Neural progenitor cell (in vitro differentiated cells): ENCODE measurements around the gene CTF1. TPM values are rescaled to one million over a fixed set of nuclear protein-coding genes. Genes with fewer than 3 reads are reported as not detected.

ENCODE experiments used
- DNase-seq: peaks from one replicate; pipeline ENCODE4 v3.0.0-alpha.2; 2016; ENCODE audit warnings: low spot score
- H2AFZ ChIP-seq: fragments of 200-600 bp; sonication (generic); replicated peaks from 2 replicates; pipeline ENCODE4 v1.6.1; 2016; ENCODE audit warnings: antibody characterized with exemption
- H3F3A ChIP-seq: fragments of 200-600 bp; sonication (generic); 2 replicates; pipeline ENCODE4 v1.6.1; 2016; ENCODE audit warnings: antibody characterized with exemption, low read depth
- H3K27ac ChIP-seq: fragments of 200-600 bp; sonication (generic); 2 replicates; pipeline ENCODE4 v1.5.1; 2016; ENCODE audit warnings: mild to moderate bottlenecking
- H3K27me3 ChIP-seq: fragments of 200-600 bp; sonication (generic); 2 replicates; pipeline ENCODE4 v1.6.1; 2016; ENCODE audit warnings: mild to moderate bottlenecking, moderate library complexity
- H3K36me3 ChIP-seq: fragments of 200-600 bp; sonication (generic); 2 replicates; pipeline ENCODE4 v1.5.1; 2016
- H3K4me1 ChIP-seq: fragments of 200-600 bp; sonication (generic); 2 replicates; pipeline ENCODE4 v1.6.1; 2016; ENCODE audit warnings: mixed run types
- H3K4me2 ChIP-seq: fragments of 200-600 bp; sonication (generic); 2 replicates; pipeline ENCODE4 v1.6.1; 2016
- H3K4me3 ChIP-seq: fragments of 200-600 bp; sonication (generic); 2 replicates; pipeline ENCODE4 v1.5.1; 2016
- H3K79me2 ChIP-seq: fragments of 200-600 bp; sonication (generic); 2 replicates; pipeline ENCODE4 v1.6.1; 2016; ENCODE audit warnings: low read depth
- H3K9ac ChIP-seq: fragments of 200-600 bp; sonication (generic); 2 replicates; pipeline ENCODE4 v1.6.1; 2016
- H3K9me3 ChIP-seq: fragments of 200-600 bp; sonication (generic); 2 replicates; pipeline ENCODE4 v1.5.1; 2016; ENCODE audit warnings: low read depth
- H4K20me1 ChIP-seq: fragments of 200-600 bp; sonication (generic); 2 replicates; pipeline ENCODE4 v1.6.1; 2016; ENCODE audit warnings: low read depth
- H3K27ac Mint-ChIP-seq: 3 replicates; pipeline ENCODE4 v1.8.0; 2021; ENCODE audit warnings: mixed read lengths
- H3K27me3 Mint-ChIP-seq: 2 replicates; pipeline ENCODE4 v1.8.0; 2022; ENCODE audit warnings: low read depth, mild to moderate bottlenecking, inconsistent platforms, moderate library complexity, mixed read lengths; ENCODE audit not compliant: insufficient read depth
- H3K36me3 Mint-ChIP-seq: 3 replicates; pipeline ENCODE4 v1.8.0; 2021; ENCODE audit warnings: mixed read lengths
- H3K4me1 Mint-ChIP-seq: 3 replicates; pipeline ENCODE4 v1.8.0; 2021; ENCODE audit warnings: mixed read lengths
- H3K4me3 Mint-ChIP-seq: 3 replicates; pipeline ENCODE4 v1.8.0; 2021; ENCODE audit warnings: mild to moderate bottlenecking, moderate library complexity, mixed read lengths
- H3K9me3 Mint-ChIP-seq: 3 replicates; pipeline ENCODE4 v1.8.0; 2020; ENCODE audit warnings: mixed read lengths
- EZH2 ChIP-seq: fragments of 200-600 bp; sonication (generic); IDR thresholded peaks from 2 replicates; pipeline ENCODE4 v1.6.1; 2017; ENCODE audit warnings: antibody characterized with exemption, mild to moderate bottlenecking, moderate library complexity
- EZH2phosphoT487 ChIP-seq: fragments of 200-600 bp; sonication (generic); IDR thresholded peaks from 2 replicates; pipeline ENCODE4 v1.6.1; 2017; ENCODE audit warnings: antibody characterized with exemption
- total RNA-seq: library from RNA; depleted of rRNA; stranded (reverse); fragments of >200 nt; gene quantifications from 2 replicates; pipeline ENCODE4 v1.2.3, GENCODE V29; 2015; ENCODE audit warnings: low replicate concordance
- TF ChIP-seq, protein P1 (sequence below): fragments of 200-600 bp; sonication (generic); IDR thresholded peaks from 2 replicates; pipeline ENCODE4 v1.5.1; 2017; ENCODE audit warnings: antibody characterized with exemption, mild to moderate bottlenecking

The CTF1 gene
- total RNA-seq, 1 donor from 2014 or later, result 0.39 TPM

DNA sequence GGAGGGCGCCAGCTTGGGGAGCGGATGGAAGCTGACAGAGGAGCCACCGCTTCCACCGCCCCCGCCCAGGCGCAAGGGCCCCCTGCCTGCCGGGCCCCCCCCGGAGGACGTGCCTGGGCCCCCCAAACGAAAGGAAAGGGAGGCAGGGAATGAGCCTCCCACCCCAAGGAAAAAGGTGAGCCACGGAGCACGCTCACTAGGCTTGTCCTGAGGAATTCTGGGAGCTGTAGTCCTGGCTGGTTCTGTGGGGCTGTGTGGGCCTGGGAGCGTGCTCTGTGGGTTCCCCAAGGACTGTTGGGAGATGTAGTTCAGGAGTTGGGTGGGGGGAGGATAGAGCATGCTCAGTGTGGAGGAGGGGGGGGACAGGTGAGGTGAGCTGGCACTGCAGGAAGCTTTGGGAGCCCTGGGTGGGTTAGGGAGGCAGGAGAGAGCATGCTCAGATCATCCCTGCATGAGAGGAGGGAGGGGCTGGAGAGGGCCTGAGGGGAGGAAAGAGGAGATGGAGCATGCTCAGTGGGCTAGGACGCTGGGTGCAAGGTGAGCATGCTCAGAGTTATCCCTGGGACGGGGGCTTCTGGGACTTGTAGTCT, 31.5 kb downstream of the CTF1 start:
- H3K4me1 ChIP-seq, result no peaks in the 10 kb centered on the region
- Mint-ChIP-seq H3K9me3 (no peaks in the 10 kb centered on the region), H3K27ac (no peak overlapping the region), H3K36me3 (peaks cover 10% of the 10 kb centered on the region), H3K4me1 (peaks cover 21% of the 10 kb centered on the region), H3K27me3 (peaks cover 9% of the 10 kb centered on the region), H3K4me3 (peak overlapping the region; percentile 64)
- no peaks in the 10 kb centered on the region for H3K27me3 ChIP-seq
- peaks cover 36% of the 10 kb centered on the region for H4K20me1 ChIP-seq
- peak overlapping the region; percentile 45 for H3K4me2 ChIP-seq
- H3K9me3 ChIP-seq, result no peaks in the 10 kb centered on the region
- H2AFZ ChIP-seq, result no peak overlapping the region
- peak; percentile 81 for DNase-seq
- peaks cover 5% of the 10 kb centered on the region for H3F3A ChIP-seq
- H3K79me2 ChIP-seq, result peaks cover 28% of the 10 kb centered on the region
- no peaks in the 10 kb centered on the region for H3K36me3 ChIP-seq
- no peak overlapping the region for H3K27ac ChIP-seq
- no peak overlapping the region for H3K9ac ChIP-seq
- no peak overlapping the region for H3K4me3 ChIP-seq
- TF ChIP-seq, protein P1, sequence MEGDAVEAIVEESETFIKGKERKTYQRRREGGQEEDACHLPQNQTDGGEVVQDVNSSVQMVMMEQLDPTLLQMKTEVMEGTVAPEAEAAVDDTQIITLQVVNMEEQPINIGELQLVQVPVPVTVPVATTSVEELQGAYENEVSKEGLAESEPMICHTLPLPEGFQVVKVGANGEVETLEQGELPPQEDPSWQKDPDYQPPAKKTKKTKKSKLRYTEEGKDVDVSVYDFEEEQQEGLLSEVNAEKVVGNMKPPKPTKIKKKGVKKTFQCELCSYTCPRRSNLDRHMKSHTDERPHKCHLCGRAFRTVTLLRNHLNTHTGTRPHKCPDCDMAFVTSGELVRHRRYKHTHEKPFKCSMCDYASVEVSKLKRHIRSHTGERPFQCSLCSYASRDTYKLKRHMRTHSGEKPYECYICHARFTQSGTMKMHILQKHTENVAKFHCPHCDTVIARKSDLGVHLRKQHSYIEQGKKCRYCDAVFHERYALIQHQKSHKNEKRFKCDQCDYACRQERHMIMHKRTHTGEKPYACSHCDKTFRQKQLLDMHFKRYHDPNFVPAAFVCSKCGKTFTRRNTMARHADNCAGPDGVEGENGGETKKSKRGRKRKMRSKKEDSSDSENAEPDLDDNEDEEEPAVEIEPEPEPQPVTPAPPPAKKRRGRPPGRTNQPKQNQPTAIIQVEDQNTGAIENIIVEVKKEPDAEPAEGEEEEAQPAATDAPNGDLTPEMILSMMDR, result no peak
- TF ChIP-seq EZH2, result no peak
- TF ChIP-seq EZH2phosphoT487, result no peak

GRCh38 chr16:30928390-30928789, 32.0 kb downstream of the CTF1 start:
- H4K20me1 ChIP-seq, result peaks cover 36% of the 10 kb centered on the region
- no peak overlapping the region for H2AFZ ChIP-seq
- no peak overlapping the region for H3K4me3 Mint-ChIP-seq
- H3K9me3 Mint-ChIP-seq, result no peaks in the 10 kb centered on the region
- TF ChIP-seq, protein P1, result no peak
- TF ChIP-seq EZH2, result no peak
- TF ChIP-seq EZH2phosphoT487, result no peak
- H3K9ac ChIP-seq, result no peak overlapping the region
- H3K79me2 ChIP-seq, result peaks cover 28% of the 10 kb centered on the region
- no peaks in the 10 kb centered on the region for H3K9me3 ChIP-seq
- H3K4me1 ChIP-seq, result no peaks in the 10 kb centered on the region
- H3K27ac ChIP-seq, result no peak overlapping the region
- H3K27me3 ChIP-seq, result no peaks in the 10 kb centered on the region
- no peaks in the 10 kb centered on the region for H3K36me3 ChIP-seq
- DNase-seq, result no peak
- H3K27ac Mint-ChIP-seq, result no peak overlapping the region
- no peak overlapping the region for H3K4me3 ChIP-seq
- peaks cover 7% of the 10 kb centered on the region for H3K27me3 Mint-ChIP-seq
- peaks cover 21% of the 10 kb centered on the region for H3K4me1 Mint-ChIP-seq
- peaks cover 10% of the 10 kb centered on the region for H3K36me3 Mint-ChIP-seq
- H3K4me2 ChIP-seq, result no peak overlapping the region
- peaks cover 5% of the 10 kb centered on the region for H3F3A ChIP-seq

GRCh38 chr16:30929167-30929566, 32.8 kb downstream of the CTF1 start:
- H3K27me3 Mint-ChIP-seq, result peaks cover 7% of the 10 kb centered on the region
- Histone ChIP-seq H3K27me3 (no peaks in the 10 kb centered on the region), H3K79me2 (peaks cover 22% of the 10 kb centered on the region), H3F3A (peaks cover 9% of the 10 kb centered on the region), H3K27ac (no peak overlapping the region), H3K36me3 (no peaks in the 10 kb centered on the region), H3K9ac (no peak overlapping the region), H3K4me1 (no peaks in the 10 kb centered on the region), H3K4me2 (no peak overlapping the region), H3K4me3 (no peak overlapping the region), H3K9me3 (no peaks in the 10 kb centered on the region), H2AFZ (no peak overlapping the region), H4K20me1 (peaks cover 36% of the 10 kb centered on the region)
- H3K36me3 Mint-ChIP-seq, result peaks cover 10% of the 10 kb centered on the region
- H3K4me3 Mint-ChIP-seq, result no peak overlapping the region
- TF ChIP-seq, protein P1, result no peak
- TF ChIP-seq EZH2phosphoT487 (no peak), EZH2 (no peak)
- H3K27ac Mint-ChIP-seq, result no peak overlapping the region
- DNase-seq, result no peak
- H3K9me3 Mint-ChIP-seq, result no peaks in the 10 kb centered on the region
- peaks cover 21% of the 10 kb centered on the region for H3K4me1 Mint-ChIP-seq
